ENCODE measurements around the gene FOXP4. TPM values are rescaled to one million over a fixed set of nuclear protein-coding genes. Genes with fewer than 3 reads are reported as not detected.

The FOXP4 gene
- total and polyA plus RNA-seq, 9 donors, result 2.3 to 37.4 (median 15.5) TPM

DNA sequence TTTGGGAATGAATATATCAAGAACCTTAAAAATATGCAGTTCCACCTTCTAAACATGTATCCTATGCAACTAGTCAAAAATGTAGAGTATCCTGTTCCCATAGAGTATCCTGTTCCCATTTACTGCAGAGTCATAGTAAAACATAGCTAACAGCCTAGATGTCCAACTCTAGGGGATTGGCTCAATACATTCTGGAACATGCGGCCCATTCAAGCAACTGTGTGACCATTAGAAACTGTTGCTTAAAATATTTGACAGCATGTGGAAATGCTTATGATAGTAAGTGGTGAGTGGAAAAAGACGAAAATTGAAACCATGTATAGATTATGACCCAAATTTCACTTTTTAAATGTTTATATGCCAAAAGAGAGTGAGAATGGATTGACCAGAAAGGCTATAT lies 11.2 kb downstream of the FOXP4 start:
- intact Hi-C loops (cut with DNase I), result no loop called here
- 95 to 97% (median 96%) methylated on average over 2 of the region's 2 CpGs for whole genome bisulfite sequencing, 3 donors
- H3K4me3 ChIP-seq, result no peak overlapping the region
- H3K36me3 ChIP-seq, result no peaks in the 10 kb centered on the region
- no peaks in the 10 kb centered on the region for H3K27me3 ChIP-seq
- no peak for TF ChIP-seq POLR2A (IDR thresholded peaks at IDR 0.05)
- H3K9me3 ChIP-seq, result no peaks in the 10 kb centered on the region
- peaks cover 5% of the 10 kb centered on the region for H3K4me1 ChIP-seq (ENCODE audit: insufficient read depth)
- no peak for DNase-seq
- no peak overlapping the region for H3K27ac ChIP-seq

DNA sequence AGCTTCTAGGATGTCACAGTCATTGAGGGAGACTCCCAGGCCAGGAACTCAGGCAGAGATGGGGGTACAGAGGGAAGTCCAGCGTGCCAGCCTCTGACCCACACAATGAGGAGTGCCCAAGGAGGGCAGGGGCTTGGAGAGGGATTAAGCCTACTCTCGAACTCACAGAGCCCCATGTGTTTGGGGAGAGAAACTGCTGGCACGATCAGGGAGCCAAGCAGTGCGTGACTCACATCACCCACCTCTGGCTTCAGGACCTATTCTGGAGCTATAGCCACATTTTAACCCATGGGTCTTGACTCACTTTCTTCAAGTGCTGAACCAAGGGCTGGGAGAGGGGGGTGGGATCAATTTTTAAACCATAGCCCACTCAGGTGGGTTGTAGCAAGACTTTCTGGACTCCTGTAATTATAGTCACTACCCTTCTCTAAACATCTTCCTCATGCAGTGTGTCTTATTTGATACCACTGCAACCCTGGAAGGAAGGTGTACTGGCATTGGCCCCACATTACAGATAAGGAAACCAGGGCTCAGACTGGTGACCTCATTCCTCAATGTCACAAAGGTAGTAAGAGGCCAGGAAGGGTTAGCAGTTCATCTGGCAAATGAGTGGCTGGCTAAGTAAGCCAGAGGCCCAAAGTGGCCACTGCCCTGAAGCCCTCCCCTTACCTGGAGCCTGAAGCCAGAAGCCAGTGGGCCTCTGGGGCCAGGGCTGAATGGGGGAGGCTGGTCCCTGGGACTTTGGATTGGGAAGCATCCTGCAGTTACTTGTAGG lies 12.0 kb downstream of the FOXP4 start:
- WGBS, 3 donors, result 85 to 88% (median 88%) methylated on average over 4 of the region's 4 CpGs
- Histone ChIP-seq H3K27me3 (no peaks in the 10 kb centered on the region), H3K4me3 (no peak overlapping the region), H3K4me1 (ENCODE audit: insufficient read depth) (peaks cover 5% of the 10 kb centered on the region), H3K27ac (no peak overlapping the region), H3K9me3 (no peaks in the 10 kb centered on the region), H3K36me3 (no peaks in the 10 kb centered on the region)
- TF ChIP-seq POLR2A (IDR thresholded peaks at IDR 0.05) (no peak), EP300 (IDR thresholded peaks at IDR 0.05) (no peak)
- TF ChIP-seq, protein P1, sequence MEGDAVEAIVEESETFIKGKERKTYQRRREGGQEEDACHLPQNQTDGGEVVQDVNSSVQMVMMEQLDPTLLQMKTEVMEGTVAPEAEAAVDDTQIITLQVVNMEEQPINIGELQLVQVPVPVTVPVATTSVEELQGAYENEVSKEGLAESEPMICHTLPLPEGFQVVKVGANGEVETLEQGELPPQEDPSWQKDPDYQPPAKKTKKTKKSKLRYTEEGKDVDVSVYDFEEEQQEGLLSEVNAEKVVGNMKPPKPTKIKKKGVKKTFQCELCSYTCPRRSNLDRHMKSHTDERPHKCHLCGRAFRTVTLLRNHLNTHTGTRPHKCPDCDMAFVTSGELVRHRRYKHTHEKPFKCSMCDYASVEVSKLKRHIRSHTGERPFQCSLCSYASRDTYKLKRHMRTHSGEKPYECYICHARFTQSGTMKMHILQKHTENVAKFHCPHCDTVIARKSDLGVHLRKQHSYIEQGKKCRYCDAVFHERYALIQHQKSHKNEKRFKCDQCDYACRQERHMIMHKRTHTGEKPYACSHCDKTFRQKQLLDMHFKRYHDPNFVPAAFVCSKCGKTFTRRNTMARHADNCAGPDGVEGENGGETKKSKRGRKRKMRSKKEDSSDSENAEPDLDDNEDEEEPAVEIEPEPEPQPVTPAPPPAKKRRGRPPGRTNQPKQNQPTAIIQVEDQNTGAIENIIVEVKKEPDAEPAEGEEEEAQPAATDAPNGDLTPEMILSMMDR (IDR thresholded peaks at IDR 0.05), result no peak
- DNase-seq, result no peak
- intact Hi-C loops (cut with DNase I), result no loop called here

DNA sequence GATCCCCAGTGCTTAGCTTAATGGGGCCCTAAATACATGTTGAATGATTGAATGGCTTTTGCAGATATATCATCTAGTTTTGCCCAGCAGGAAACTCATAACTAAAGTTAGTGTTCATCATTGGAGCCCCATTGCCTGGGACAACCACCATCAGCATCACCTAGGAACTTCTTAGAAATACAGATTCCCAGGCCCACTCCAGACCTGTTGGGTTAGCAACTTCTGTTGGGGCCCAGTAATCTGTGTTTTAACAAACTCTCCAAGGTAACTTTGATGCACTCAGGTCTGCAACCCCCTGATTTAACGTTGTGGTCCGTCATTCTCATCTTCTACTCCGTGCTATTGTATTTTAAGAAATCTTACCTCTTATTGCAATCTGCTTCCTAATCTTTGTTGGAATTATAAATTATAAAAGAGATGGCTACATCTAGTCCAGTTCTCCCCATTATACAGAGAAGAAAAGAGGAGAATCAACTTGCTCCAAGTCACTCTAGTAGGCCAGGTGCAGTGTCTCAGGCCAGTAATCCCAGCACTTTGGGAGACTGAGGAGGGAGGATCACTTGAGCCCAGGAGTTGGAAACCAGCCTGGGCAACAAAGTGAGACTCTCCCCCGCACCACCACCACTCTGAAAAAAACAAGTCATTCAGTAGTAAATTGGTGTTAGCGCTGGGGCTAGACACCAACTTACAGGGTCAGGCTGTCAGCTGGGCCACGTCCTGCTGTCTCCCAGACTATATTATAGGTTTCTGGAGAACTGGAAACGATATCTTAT lies 13.7 kb downstream of the FOXP4 start:
- Histone ChIP-seq H3K36me3 (no peaks in the 10 kb centered on the region), H3K4me3 (peak overlapping the region; percentile 58), H3K27me3 (no peaks in the 10 kb centered on the region), H3K9me3 (no peaks in the 10 kb centered on the region), H3K27ac (no peak overlapping the region), H3K4me1 (ENCODE audit: insufficient read depth) (peaks cover 5% of the 10 kb centered on the region)
- no peak for TF ChIP-seq POLR2A (IDR thresholded peaks at IDR 0.05)
- WGBS, 3 donors, result 49 to 54% (median 50%) methylated on average over 7 of the region's 7 CpGs
- DNase-seq, result no peak
- intact Hi-C loops (cut with DNase I), result no loop called here

DNA sequence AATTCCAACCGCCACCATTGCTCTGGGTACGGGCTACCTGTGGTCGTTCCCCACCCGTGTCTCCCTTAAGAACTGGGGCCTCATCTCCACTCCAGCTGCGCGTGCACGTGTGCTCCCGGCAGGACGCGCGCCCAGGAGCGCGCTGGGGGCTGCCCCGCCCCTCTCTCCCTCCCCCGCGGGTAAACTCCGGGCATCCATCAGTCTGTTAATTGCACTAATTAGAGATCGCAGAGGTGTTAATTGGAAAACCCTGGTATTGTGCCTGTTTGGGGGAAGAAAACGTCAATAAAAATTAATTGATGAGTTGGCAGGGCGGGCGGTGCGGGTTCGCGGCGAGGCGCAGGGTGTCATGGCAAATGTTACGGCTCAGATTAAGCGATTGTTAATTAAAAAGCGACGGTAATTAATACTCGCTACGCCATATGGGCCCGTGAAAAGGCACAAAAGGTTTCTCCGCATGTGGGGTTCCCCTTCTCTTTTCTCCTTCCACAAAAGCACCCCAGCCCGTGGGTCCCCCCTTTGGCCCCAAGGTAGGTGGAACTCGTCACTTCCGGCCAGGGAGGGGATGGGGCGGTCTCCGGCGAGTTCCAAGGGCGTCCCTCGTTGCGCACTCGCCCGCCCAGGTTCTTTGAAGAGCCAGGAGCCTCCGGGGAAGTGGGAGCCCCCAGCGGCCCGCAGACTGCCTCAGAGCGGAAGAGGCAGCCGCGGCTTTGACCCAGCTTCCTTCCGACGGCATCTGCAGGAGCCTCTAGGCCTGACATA lies 14.4 kb downstream of the FOXP4 start:
- Histone ChIP-seq H3K4me3 (peak overlapping the region; percentile 58), H3K27ac (peak overlapping the region; percentile 16 to 41), H3K27me3 (no peaks in the 10 kb centered on the region), H3K4me1 (ENCODE audit: insufficient read depth) (peaks cover 5% of the 10 kb centered on the region), H3K9me3 (no peaks in the 10 kb centered on the region), H3K36me3 (no peaks in the 10 kb centered on the region)
- DNase-seq, result peak; percentile 72 to 86 (median 76)
- intact Hi-C loops (cut with DNase I), result no loop called here
- TF ChIP-seq EP300 (IDR thresholded peaks at IDR 0.05) (no peak), POLR2A (IDR thresholded peaks at IDR 0.05) (peak; percentile 21)
- TF ChIP-seq, protein P1 (IDR thresholded peaks at IDR 0.05), result no peak
- 7 to 16% (median 12%) methylated on average over 53 of the region's 53 CpGs for WGBS, 3 donors

DNA sequence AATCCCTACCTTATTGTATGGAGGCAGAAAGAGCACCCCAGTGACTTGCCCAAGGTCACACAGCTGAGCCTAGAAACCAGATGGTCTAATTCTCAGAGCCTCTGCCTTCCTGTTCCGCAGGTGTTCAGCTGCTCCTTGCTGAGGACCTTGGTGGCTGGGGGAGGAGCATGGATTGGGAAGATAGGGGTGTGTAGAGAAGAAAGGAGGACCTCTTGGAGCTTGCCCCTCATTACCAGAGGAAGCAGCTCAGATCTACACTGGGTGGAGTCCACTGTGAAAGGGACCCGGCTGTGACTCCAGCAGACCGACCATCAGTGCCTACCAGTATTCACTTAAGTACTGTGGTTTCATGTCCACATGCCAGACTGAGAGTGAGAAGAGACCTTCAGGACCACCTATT lies 15.2 kb downstream of the FOXP4 start:
- no peak for DNase-seq
- H3K27ac ChIP-seq, result peak overlapping the region in 1 of 2 donors; percentile 41
- no peaks in the 10 kb centered on the region for H3K27me3 ChIP-seq
- 96 to 100% (median 99%) methylated on average over 3 of the region's 3 CpGs for WGBS, 3 donors
- no peak for TF ChIP-seq POLR2A (IDR thresholded peaks at IDR 0.05)
- TF ChIP-seq, protein P1 (IDR thresholded peaks at IDR 0.05), result no peak
- TF ChIP-seq EP300 (IDR thresholded peaks at IDR 0.05), result no peak
- H3K4me3 ChIP-seq, result no peak overlapping the region
- intact Hi-C loops (cut with DNase I), result no loop called here
- no peaks in the 10 kb centered on the region for H3K36me3 ChIP-seq
- H3K4me1 ChIP-seq (ENCODE audit: insufficient read depth), result peaks cover 5% of the 10 kb centered on the region
- no peaks in the 10 kb centered on the region for H3K9me3 ChIP-seq
